ENCODE data around the gene FOXQ1.

DNA sequence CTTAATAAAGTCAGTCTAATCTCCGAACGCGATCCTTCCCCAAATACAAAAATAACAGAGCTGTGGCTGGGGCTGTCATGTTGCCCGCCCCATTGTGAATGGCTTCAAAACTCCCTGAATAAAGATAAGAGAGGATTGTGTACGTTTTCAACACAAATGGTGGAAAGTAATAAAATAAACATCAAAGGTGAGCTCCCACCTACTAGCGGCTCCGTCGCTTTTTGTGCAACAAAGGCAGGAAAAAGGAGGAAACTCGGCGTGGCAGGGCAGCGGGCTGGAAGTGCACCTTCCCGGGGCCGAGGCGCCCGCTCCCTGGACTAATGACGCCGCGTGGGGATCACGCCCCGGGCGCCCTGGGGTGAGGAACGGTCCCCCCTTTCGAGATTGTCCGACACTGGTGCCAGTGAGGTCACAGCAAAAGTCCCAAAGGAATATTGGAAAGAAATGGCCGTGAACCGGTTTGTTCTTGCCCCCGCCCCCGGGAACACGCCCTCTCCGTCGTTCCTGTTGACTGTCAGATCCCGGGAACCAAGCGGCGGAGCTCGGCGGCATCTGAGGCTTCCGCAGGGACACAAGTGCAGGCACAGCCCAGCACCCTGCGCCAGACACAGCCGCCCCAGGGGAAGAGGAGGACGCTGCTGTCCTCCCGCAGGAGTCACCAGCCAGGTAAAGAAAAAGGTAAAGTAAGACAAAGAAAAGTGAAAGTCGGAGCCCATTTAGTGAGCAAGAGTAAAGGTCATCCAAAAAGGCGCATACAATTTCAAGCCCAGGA lies 1.1 kb upstream of the FOXQ1 start:
- TF ChIP-seq, protein P1, sequence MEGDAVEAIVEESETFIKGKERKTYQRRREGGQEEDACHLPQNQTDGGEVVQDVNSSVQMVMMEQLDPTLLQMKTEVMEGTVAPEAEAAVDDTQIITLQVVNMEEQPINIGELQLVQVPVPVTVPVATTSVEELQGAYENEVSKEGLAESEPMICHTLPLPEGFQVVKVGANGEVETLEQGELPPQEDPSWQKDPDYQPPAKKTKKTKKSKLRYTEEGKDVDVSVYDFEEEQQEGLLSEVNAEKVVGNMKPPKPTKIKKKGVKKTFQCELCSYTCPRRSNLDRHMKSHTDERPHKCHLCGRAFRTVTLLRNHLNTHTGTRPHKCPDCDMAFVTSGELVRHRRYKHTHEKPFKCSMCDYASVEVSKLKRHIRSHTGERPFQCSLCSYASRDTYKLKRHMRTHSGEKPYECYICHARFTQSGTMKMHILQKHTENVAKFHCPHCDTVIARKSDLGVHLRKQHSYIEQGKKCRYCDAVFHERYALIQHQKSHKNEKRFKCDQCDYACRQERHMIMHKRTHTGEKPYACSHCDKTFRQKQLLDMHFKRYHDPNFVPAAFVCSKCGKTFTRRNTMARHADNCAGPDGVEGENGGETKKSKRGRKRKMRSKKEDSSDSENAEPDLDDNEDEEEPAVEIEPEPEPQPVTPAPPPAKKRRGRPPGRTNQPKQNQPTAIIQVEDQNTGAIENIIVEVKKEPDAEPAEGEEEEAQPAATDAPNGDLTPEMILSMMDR (IDR thresholded peaks at IDR 0.05; ENCODE audit: low read depth, low read length), result no peak
- no peak for TF ChIP-seq POLR2A (IDR thresholded peaks at IDR 0.05; ENCODE audit: extremely low read depth, insufficient read length)
